ENCODE measurements around the gene CREBL2.

The CREBL2 gene

DNA sequence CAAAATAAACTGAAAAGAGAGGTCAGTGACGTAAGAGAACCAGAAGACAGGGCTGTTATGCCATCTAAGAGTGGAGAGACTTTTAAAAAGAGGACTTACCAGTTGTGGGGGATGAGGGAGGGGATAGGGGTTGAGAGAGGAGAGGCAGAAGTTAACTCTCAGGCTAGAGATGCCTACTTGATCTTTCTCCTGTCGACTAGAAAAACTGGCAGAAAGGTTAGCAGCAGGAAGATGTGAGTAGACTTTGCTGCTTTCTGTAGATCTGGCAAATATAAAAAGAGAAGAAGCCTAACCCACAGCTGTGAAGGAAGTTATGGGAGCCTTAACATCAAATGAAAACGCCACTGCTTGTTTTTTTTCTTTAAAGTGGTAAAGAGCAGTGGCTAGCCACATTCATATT is 10.7 kb downstream of the CREBL2 start:
- Histone ChIP-seq H3K36me3 (ENCODE audit: control insufficient read depth, insufficient read depth, low read length) (no peaks in the 10 kb centered on the region), H3K9me3 (ENCODE audit: control insufficient read depth, low read length) (no peaks in the 10 kb centered on the region), H2AFZ (no peak overlapping the region), H3K4me1 (peaks cover 11% of the 10 kb centered on the region), H3K27me3 (ENCODE audit: control insufficient read depth, insufficient read depth, low read length) (no peaks in the 10 kb centered on the region), H3K4me2 (ENCODE audit: low read length) (no peak overlapping the region), H3K79me2 (peaks cover 35% of the 10 kb centered on the region), H3K4me3 (ENCODE audit: low read depth, low read length) (no peak overlapping the region), H3K27ac (no peak overlapping the region), H3K9ac (no peak overlapping the region)
- no peak for TF ChIP-seq CTCF (IDR thresholded peaks at IDR 0.05)

DNA sequence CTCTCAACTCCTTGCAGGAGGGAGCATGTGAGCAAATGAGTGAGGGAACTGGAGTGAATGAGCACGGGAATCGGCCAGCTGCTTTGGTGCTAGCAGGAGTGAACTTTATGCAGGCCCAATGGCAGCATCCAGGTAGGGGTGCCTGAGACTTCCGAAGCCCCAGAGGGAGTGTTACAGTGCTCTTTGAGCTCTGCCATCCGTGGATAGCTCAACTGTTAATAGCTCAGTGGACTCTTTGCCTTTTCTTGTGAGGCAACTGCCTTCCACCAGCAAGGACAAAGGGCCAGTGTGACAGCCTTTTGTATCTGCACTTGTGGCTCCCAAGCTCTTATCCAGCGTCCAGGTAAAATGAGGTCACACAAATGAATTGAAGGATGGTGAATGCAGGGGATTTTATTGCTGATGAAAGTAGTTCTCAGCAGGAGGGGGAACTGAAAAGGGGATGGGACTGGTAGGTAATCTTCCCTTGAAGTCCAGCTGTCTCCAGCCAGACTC is 12.9 kb downstream of the CREBL2 start:
- Histone ChIP-seq H3K36me3 (ENCODE audit: control insufficient read depth, insufficient read depth, low read length) (no peaks in the 10 kb centered on the region), H3K4me3 (ENCODE audit: low read depth, low read length) (no peak overlapping the region), H3K4me2 (ENCODE audit: low read length) (no peak overlapping the region), H2AFZ (no peak overlapping the region), H3K79me2 (peaks cover 35% of the 10 kb centered on the region), H3K9me3 (ENCODE audit: control insufficient read depth, low read length) (no peaks in the 10 kb centered on the region), H3K9ac (no peak overlapping the region), H3K27me3 (ENCODE audit: control insufficient read depth, insufficient read depth, low read length) (no peaks in the 10 kb centered on the region), H3K4me1 (peaks cover 11% of the 10 kb centered on the region), H3K27ac (no peak overlapping the region)
- TF ChIP-seq CTCF (IDR thresholded peaks at IDR 0.05) = no peak

DNA sequence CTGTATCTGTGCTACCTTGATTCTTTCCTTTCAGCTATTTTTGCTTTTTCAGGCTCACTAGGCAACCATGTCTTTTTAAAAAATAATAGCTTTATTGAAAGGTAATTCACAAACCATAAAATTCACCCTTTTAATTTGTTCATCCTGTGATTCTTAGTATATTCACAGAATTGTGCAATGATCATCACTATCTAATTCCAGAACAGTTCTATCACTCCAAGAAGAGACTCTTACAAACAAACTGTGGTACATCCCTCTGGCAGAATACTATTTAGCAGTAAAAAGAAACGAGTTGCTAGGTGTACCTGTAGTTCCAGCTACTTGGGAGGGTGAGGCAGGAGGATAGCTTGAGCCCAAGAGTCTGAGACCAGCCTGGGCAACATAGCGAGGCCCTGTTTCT is 14.8 kb downstream of the CREBL2 start:
- no peak for TF ChIP-seq CTCF (IDR thresholded peaks at IDR 0.05)
- no peak overlapping the region for H3K4me2 ChIP-seq (ENCODE audit: low read length)
- peaks cover 17% of the 10 kb centered on the region for H3K4me1 ChIP-seq
- no peak overlapping the region for H3K9ac ChIP-seq
- H3K79me2 ChIP-seq = peaks cover 23% of the 10 kb centered on the region
- no peaks in the 10 kb centered on the region for H3K36me3 ChIP-seq (ENCODE audit: control insufficient read depth, insufficient read depth, low read length)
- no peaks in the 10 kb centered on the region for H3K9me3 ChIP-seq (ENCODE audit: control insufficient read depth, low read length)
- H3K27ac ChIP-seq = no peak overlapping the region
- no peak overlapping the region for H2AFZ ChIP-seq
- H3K4me3 ChIP-seq (ENCODE audit: low read depth, low read length) = no peak overlapping the region
- no peaks in the 10 kb centered on the region for H3K27me3 ChIP-seq (ENCODE audit: control insufficient read depth, insufficient read depth, low read length)

GRCh38 chr12:12627308-12627827 is 15.7 kb downstream of the CREBL2 start:
- H3K27me3 ChIP-seq (ENCODE audit: control insufficient read depth, insufficient read depth, low read length) = no peaks in the 10 kb centered on the region
- no peak for TF ChIP-seq CTCF (IDR thresholded peaks at IDR 0.05)
- no peak overlapping the region for H3K9ac ChIP-seq
- no peak overlapping the region for H3K4me3 ChIP-seq (ENCODE audit: low read depth, low read length)
- H2AFZ ChIP-seq = no peak overlapping the region
- H3K36me3 ChIP-seq (ENCODE audit: control insufficient read depth, insufficient read depth, low read length) = no peaks in the 10 kb centered on the region
- no peak overlapping the region for H3K4me2 ChIP-seq (ENCODE audit: low read length)
- peaks cover 9% of the 10 kb centered on the region for H3K4me1 ChIP-seq
- H3K79me2 ChIP-seq = peaks cover 15% of the 10 kb centered on the region
- no peak overlapping the region for H3K27ac ChIP-seq
- H3K9me3 ChIP-seq (ENCODE audit: control insufficient read depth, low read length) = no peaks in the 10 kb centered on the region

DNA sequence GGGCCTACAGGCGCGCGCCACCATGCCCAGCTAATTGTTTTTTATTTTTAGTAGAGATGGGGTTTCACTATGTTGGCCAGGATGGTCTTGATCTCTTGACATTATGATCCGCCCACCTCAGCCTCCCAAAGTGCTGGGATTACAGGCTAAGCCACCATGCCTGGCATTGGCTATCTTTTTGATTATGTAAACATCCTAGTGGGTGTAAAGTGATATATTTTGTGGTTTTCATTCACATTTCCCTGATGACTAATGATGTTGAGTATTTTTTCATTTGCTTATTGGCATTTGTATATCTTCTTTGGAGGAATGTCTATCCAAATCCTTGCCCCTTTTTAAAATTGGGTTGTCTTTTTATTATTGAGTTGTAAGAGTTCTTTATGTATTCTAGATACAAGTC is 16.3 kb downstream of the CREBL2 start:
- Histone ChIP-seq H3K4me1 (peaks cover 7% of the 10 kb centered on the region), H3K79me2 (peaks cover 15% of the 10 kb centered on the region), H3K27ac (no peak overlapping the region), H3K4me3 (ENCODE audit: low read depth, low read length) (no peak overlapping the region), H3K9ac (no peak overlapping the region), H3K27me3 (ENCODE audit: control insufficient read depth, insufficient read depth, low read length) (no peaks in the 10 kb centered on the region), H2AFZ (no peak overlapping the region), H3K4me2 (ENCODE audit: low read length) (no peak overlapping the region), H3K9me3 (ENCODE audit: control insufficient read depth, low read length) (no peaks in the 10 kb centered on the region), H3K36me3 (ENCODE audit: control insufficient read depth, insufficient read depth, low read length) (no peaks in the 10 kb centered on the region)
- TF ChIP-seq CTCF (IDR thresholded peaks at IDR 0.05) = no peak
